Activated CD4-positive, alpha-beta T cell treated with anti-CD3 and anti-CD28 coated beads for 36 hours (primary cell): ENCODE measurements around the gene HS6ST3. TPM values are rescaled to one million over a fixed set of nuclear protein-coding genes. Genes with fewer than 3 reads are reported as not detected.

Experiments
- ATAC-seq: fragments of 200-7000 bp; cut with Tn5 transposase; one replicate; pipeline ENCODE4 v1.10.0; 2021; ENCODE audit warnings: mild to moderate bottlenecking, moderate library complexity
- CTCF ChIA-PET: fragments of 350-600 bp; sonication (Branson Sonifier 250); formaldehyde crosslinking; loops from one replicate; lab custom pipeline; 2021; ENCODE audit warnings: antibody characterized with exemption; lab: Charles Lee
- POLR2A ChIA-PET: fragments of 350-600 bp; sonication (Branson Sonifier 250); formaldehyde crosslinking; loops from one replicate; lab custom pipeline; 2021; ENCODE audit warnings: antibody characterized with exemption, inconsistent platforms; lab: Charles Lee
- DNase-seq: peaks from one replicate; pipeline ENCODE4 v3.0.0-alpha.2; 2020
- H3K27ac Mint-ChIP-seq: one replicate; pipeline ENCODE4 v1.8.0; 2021; ENCODE audit warnings: mixed read lengths
- H3K27me3 Mint-ChIP-seq: one replicate; pipeline ENCODE4 v1.8.0; 2021; ENCODE audit warnings: mixed read lengths
- H3K36me3 Mint-ChIP-seq: one replicate; pipeline ENCODE4 v1.8.0; 2021; ENCODE audit warnings: low read depth, mixed read lengths
- H3K4me1 Mint-ChIP-seq: one replicate; pipeline ENCODE4 v1.8.0; 2021; ENCODE audit warnings: mixed read lengths
- H3K4me3 Mint-ChIP-seq: one replicate; pipeline ENCODE4 v1.8.0; 2021; ENCODE audit warnings: mild to moderate bottlenecking, moderate library complexity, mixed read lengths
- H3K9me3 Mint-ChIP-seq: one replicate; pipeline ENCODE4 v1.8.0; 2021; ENCODE audit warnings: low read depth, mixed read lengths
- intact Hi-C, 2 experiments: fragments of 100-400 bp; cut with DNase I in 1 of 2; cut with micrococcal nuclease in 1 of 2; formaldehyde crosslinking; loops; one replicate each; pipeline versions ENCODE4 v1.14.2 to v1.15.1; 2022 to 2024; cut with DNase I, micrococcal nuclease
- total RNA-seq, 2 experiments: library from RNA; stranded (reverse); gene quantifications; one replicate each; pipeline ENCODE4 v1.2.3, GENCODE V29; 2021

HS6ST3 gene
- total RNA-seq, 2 experiments from 2014 or later, result not detected

- no peak for DNase-seq
- intact Hi-C loops, result no loop called here
- Mint-ChIP-seq H3K4me3 (no peak overlapping the region), H3K9me3 (peaks cover 14% of the 10 kb centered on the region), H3K36me3 (no peaks in the 10 kb centered on the region), H3K27ac (no peak overlapping the region), H3K27me3 (no peaks in the 10 kb centered on the region), H3K4me1 (no peaks in the 10 kb centered on the region)
- ChIA-PET POLR2A (no interaction called here), CTCF (no interaction called here)
- no peak for ATAC-seq
Measured at GRCh38 chr13:96637039-96637438, 547.1 kb downstream of the HS6ST3 start.

GRCh38 chr13:96646101-96646500 lies 556.2 kb downstream of the HS6ST3 start:
- no peaks in the 10 kb centered on the region for H3K36me3 Mint-ChIP-seq
- ChIA-PET CTCF (no interaction called here), POLR2A (no interaction called here)
- H3K27ac Mint-ChIP-seq, result no peak overlapping the region
- ATAC-seq (no peak), DNase-seq (no peak)
- H3K4me1 Mint-ChIP-seq, result no peaks in the 10 kb centered on the region
- no peaks in the 10 kb centered on the region for H3K27me3 Mint-ChIP-seq
- H3K4me3 Mint-ChIP-seq, result no peak overlapping the region
- intact Hi-C loops, result no loop called here
- peaks cover 15% of the 10 kb centered on the region for H3K9me3 Mint-ChIP-seq

- Mint-ChIP-seq H3K27ac (no peak overlapping the region), H3K4me1 (no peaks in the 10 kb centered on the region), H3K9me3 (peaks cover 15% of the 10 kb centered on the region), H3K36me3 (no peaks in the 10 kb centered on the region), H3K27me3 (no peaks in the 10 kb centered on the region), H3K4me3 (no peak overlapping the region)
- ChIA-PET CTCF (no interaction called here), POLR2A (no interaction called here)
- DNase-seq (no peak), ATAC-seq (no peak)
- intact Hi-C loops, result no loop called here
Measured at GRCh38 chr13:96646515-96647211, 556.8 kb downstream of the HS6ST3 start.

DNA sequence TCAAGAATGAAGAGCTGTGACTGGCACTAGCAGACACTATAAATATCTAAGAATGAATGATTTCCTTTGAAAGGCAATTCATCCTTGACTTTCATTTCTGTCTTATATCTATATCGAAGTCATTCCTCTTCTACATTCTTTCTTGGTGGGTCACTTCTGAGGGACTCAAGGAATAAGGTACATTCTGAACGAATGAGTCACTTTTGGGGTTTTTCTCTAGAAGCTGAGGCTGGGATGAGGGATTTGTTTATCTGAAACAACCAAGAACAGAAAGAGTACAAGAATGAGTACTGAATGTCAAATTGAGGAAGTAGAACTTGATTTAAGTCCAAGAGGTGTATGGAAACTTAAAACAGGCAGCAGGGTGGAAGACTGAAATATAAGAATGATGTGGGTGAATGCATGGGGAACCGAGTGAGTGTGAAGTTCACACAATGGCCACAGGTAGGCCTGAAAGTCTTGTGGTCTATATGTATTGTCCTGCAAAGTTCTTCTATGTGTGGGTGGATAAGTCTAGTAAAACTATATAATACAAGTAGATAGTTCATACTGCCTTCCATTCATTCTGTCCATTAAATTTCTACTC lies 560.5 kb downstream of the HS6ST3 start:
- H3K9me3 Mint-ChIP-seq, result peaks cover 3% of the 10 kb centered on the region
- intact Hi-C loops, result no loop called here
- H3K4me3 Mint-ChIP-seq, result no peak overlapping the region
- DNase-seq (no peak), ATAC-seq (no peak)
- CTCF ChIA-PET, result no interaction called here
- no peaks in the 10 kb centered on the region for H3K36me3 Mint-ChIP-seq
- H3K27me3 Mint-ChIP-seq, result no peaks in the 10 kb centered on the region
- no peak overlapping the region for H3K27ac Mint-ChIP-seq
- POLR2A ChIA-PET, result no interaction called here
- H3K4me1 Mint-ChIP-seq, result no peaks in the 10 kb centered on the region

- POLR2A ChIA-PET, result no interaction called here
- Mint-ChIP-seq H3K27me3 (no peaks in the 10 kb centered on the region), H3K4me3 (no peak overlapping the region), H3K9me3 (peaks cover 5% of the 10 kb centered on the region), H3K4me1 (no peaks in the 10 kb centered on the region), H3K36me3 (no peaks in the 10 kb centered on the region), H3K27ac (no peak overlapping the region)
- ATAC-seq, result no peak
- intact Hi-C loops, result no loop called here
- CTCF ChIA-PET, result no interaction called here
- no peak for DNase-seq
Measured at GRCh38 chr13:96651598-96651997, 561.7 kb downstream of the HS6ST3 start.

- ATAC-seq (no peak), DNase-seq (no peak)
- Mint-ChIP-seq H3K4me3 (no peak overlapping the region), H3K4me1 (no peaks in the 10 kb centered on the region), H3K36me3 (no peaks in the 10 kb centered on the region), H3K27ac (no peak overlapping the region), H3K27me3 (no peaks in the 10 kb centered on the region), H3K9me3 (peaks cover 7% of the 10 kb centered on the region)
- ChIA-PET CTCF (no interaction called here), POLR2A (no interaction called here)
- intact Hi-C loops, result no loop called here
Measured at GRCh38 chr13:96652506-96652905, 562.6 kb downstream of the HS6ST3 start.

- Mint-ChIP-seq H3K27me3 (no peaks in the 10 kb centered on the region), H3K9me3 (peaks cover 23% of the 10 kb centered on the region), H3K4me1 (no peaks in the 10 kb centered on the region), H3K4me3 (no peak overlapping the region), H3K36me3 (no peaks in the 10 kb centered on the region), H3K27ac (no peak overlapping the region)
- ChIA-PET CTCF (no interaction called here), POLR2A (no interaction called here)
- ATAC-seq (no peak), DNase-seq (no peak)
- intact Hi-C loops, result no loop called here
Measured at GRCh38 chr13:96661612-96662011, 571.7 kb downstream of the HS6ST3 start.

GRCh38 chr13:96662036-96662435 lies 572.1 kb downstream of the HS6ST3 start:
- H3K27ac Mint-ChIP-seq, result no peak overlapping the region
- no peak for DNase-seq
- ATAC-seq, result no peak
- no peaks in the 10 kb centered on the region for H3K27me3 Mint-ChIP-seq
- POLR2A ChIA-PET, result no interaction called here
- peaks cover 23% of the 10 kb centered on the region for H3K9me3 Mint-ChIP-seq
- intact Hi-C loops, result no loop called here
- no peaks in the 10 kb centered on the region for H3K36me3 Mint-ChIP-seq
- CTCF ChIA-PET, result no interaction called here
- H3K4me1 Mint-ChIP-seq, result no peaks in the 10 kb centered on the region
- no peak overlapping the region for H3K4me3 Mint-ChIP-seq

GRCh38 chr13:96667294-96668018 lies 577.5 kb downstream of the HS6ST3 start:
- intact Hi-C loops, result no loop called here
- CTCF ChIA-PET, result no interaction called here
- H3K27ac Mint-ChIP-seq, result no peak overlapping the region
- H3K27me3 Mint-ChIP-seq, result no peaks in the 10 kb centered on the region
- no peak for ATAC-seq
- peaks cover 10% of the 10 kb centered on the region for H3K9me3 Mint-ChIP-seq
- no peak overlapping the region for H3K4me3 Mint-ChIP-seq
- DNase-seq, result no peak
- POLR2A ChIA-PET, result no interaction called here
- no peaks in the 10 kb centered on the region for H3K4me1 Mint-ChIP-seq
- no peaks in the 10 kb centered on the region for H3K36me3 Mint-ChIP-seq

GRCh38 chr13:96671073-96671472 lies 581.2 kb downstream of the HS6ST3 start:
- DNase-seq (no peak), ATAC-seq (no peak)
- Mint-ChIP-seq H3K9me3 (peaks cover 4% of the 10 kb centered on the region), H3K27ac (no peak overlapping the region), H3K4me3 (no peak overlapping the region), H3K4me1 (no peaks in the 10 kb centered on the region), H3K36me3 (no peaks in the 10 kb centered on the region), H3K27me3 (no peaks in the 10 kb centered on the region)
- intact Hi-C loops, result no loop called here
- ChIA-PET POLR2A (no interaction called here), CTCF (no interaction called here)

DNA sequence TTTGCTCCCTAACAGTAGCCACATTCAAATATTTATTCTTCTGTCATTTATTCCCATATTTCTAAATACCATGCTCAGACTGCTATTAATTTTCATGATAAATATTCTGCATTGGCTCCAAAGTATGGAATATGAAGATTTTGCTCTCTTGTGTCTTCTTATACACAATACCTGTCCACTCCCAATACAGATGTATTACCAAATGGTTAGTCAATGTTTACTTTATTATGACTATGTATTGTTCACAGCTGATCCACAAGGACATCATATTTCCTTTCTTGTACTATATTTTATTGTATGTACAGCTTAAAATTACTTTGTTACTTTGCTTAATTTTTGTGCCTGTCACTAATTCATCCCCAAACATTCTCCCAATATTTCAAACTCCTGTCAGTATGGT lies 582.1 kb downstream of the HS6ST3 start:
- no peak for DNase-seq
- ChIA-PET POLR2A (no interaction called here), CTCF (interaction anchor here (0.6 kb wide), 1 partner anchor 30 kb away, joined by 5 read pairs; no protein-coding TSS in a partner anchor)
- Mint-ChIP-seq H3K36me3 (no peaks in the 10 kb centered on the region), H3K9me3 (peaks cover 2% of the 10 kb centered on the region), H3K27me3 (no peaks in the 10 kb centered on the region), H3K27ac (no peak overlapping the region), H3K4me3 (no peak overlapping the region), H3K4me1 (no peaks in the 10 kb centered on the region)
- intact Hi-C loops, result no loop called here
- no peak for ATAC-seq

DNA sequence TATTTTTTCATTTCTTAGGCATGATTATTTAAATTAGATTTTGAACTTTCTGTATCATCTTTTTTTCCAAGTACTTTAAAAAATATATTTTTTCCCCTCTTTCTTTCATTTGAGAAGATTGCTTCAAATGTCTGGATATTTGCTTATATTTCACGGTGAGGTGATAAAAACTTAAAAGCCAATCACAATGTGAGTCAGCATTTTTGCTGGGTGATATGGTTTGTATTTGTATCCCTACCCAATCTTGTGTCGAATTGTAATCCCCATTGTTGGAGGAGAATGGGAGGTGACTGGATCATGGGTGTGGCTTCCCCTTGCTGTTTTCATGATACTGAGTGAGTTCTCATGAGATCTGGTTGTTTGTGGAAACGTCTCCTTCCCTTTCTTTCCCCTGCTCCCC lies 583.9 kb downstream of the HS6ST3 start:
- ChIA-PET CTCF (no interaction called here), POLR2A (no interaction called here)
- DNase-seq, result no peak
- Mint-ChIP-seq H3K27me3 (no peaks in the 10 kb centered on the region), H3K4me1 (no peaks in the 10 kb centered on the region), H3K9me3 (peaks cover 4% of the 10 kb centered on the region), H3K4me3 (no peak overlapping the region), H3K36me3 (no peaks in the 10 kb centered on the region), H3K27ac (no peak overlapping the region)
- intact Hi-C loops, result no loop called here
- ATAC-seq, result no peak
